GM12878 (cell line): ENCODE results near the gene TCF15. TPM values are rescaled to one million over a fixed set of nuclear protein-coding genes. Genes with fewer than 3 reads are reported as not detected.

ENCODE experiments used
- ATAC-seq: fragments of 200-7000 bp; cut with Tn5 transposase; 3 replicates; pipeline ENCODE4 v1.9.1; 2020; ENCODE audit warnings: mild to moderate bottlenecking, moderate library complexity
- BruUV-seq: library from RNA; stranded (reverse); fragments of 400-500 nt; replicated peaks from 2 replicates; lab custom pipeline; 2021; lab: Mats Ljungman, UMichigan
- CTCF ChIA-PET: fragments of 300-600 bp; sonication (Branson Sonifier 250); formaldehyde crosslinking; extraction: SDS; loops from one replicate; lab custom pipeline; 2021; ENCODE audit warnings: inconsistent platforms; lab: Yijun Ruan, JAX
- POLR2A ChIA-PET: fragments of 350-600 bp; formaldehyde crosslinking; extraction: SDS; loops from one replicate; lab custom pipeline; 2021; ENCODE audit warnings: inconsistent platforms; lab: Charles Lee
- RAD21 ChIA-PET: fragments of 300-600 bp; sonication (Branson Sonifier 250); formaldehyde crosslinking; loops from one replicate; lab custom pipeline; 2023; ENCODE audit warnings: antibody characterized with exemption; ENCODE audit not compliant: unreplicated experiment; lab: Charles Lee
- SMC1A ChIA-PET: fragments of 300-600 bp; sonication (Branson Sonifier 250); formaldehyde crosslinking; loops from one replicate; lab custom pipeline; 2023; ENCODE audit not compliant: unreplicated experiment, uncharacterized antibody; lab: Charles Lee
- DNase-seq: peaks from one replicate; pipeline ENCODE4 v3.0.0-alpha.2; 2011; ENCODE audit warnings: low read depth, low spot score
- FAIRE-seq: peaks from 3 replicates; lab custom pipeline; 2011; peaks lifted over from hg19 to GRCh38; lab: Jason Lieb, UNC
- H2AFZ ChIP-seq: 2 replicates; pipeline ENCODE4 v1.6.0; 2011; ENCODE audit warnings: low read depth, low read length, control low read depth; ENCODE audit not compliant: control insufficient read depth
- H3K27ac ChIP-seq: 2 replicates; pipeline ENCODE4 v1.5.1; 2011; ENCODE audit warnings: control low read depth; ENCODE audit not compliant: control insufficient read depth, insufficient read depth
- H3K27me3 ChIP-seq, 2 experiments: replicated peaks in 1 of 2; 2 replicates each; pipeline versions ENCODE4 v1.6.0 to v1.6.1; 2011; ENCODE audit warnings: low read length in 1 of 2; ENCODE audit not compliant: control insufficient read depth in 2 of 2, insufficient read depth in 2 of 2
- H3K36me3 ChIP-seq, 2 experiments: 2 replicates each; pipeline ENCODE4 v1.5.1; 2011; ENCODE audit warnings: low read length in 1 of 2; ENCODE audit not compliant: control insufficient read depth in 2 of 2, insufficient read depth in 2 of 2
- H3K4me1 ChIP-seq: 2 replicates; pipeline ENCODE4 v1.6.1; 2011; ENCODE audit warnings: mild to moderate bottlenecking, low read length, moderate library complexity, mixed read lengths; ENCODE audit not compliant: control insufficient read depth, insufficient read depth
- H3K4me2 ChIP-seq: 2 replicates; pipeline ENCODE4 v1.6.0; 2011; ENCODE audit warnings: control low read depth; ENCODE audit not compliant: control insufficient read depth, insufficient read depth
- H3K4me3 ChIP-seq: fragments of 200-600 bp; sonication (generic); 2 replicates; pipeline ENCODE4 v1.5.1; 2016
- H3K79me2 ChIP-seq: 2 replicates; pipeline ENCODE4 v1.6.0; 2011; ENCODE audit warnings: low read length; ENCODE audit not compliant: control insufficient read depth, insufficient read depth
- H3K9ac ChIP-seq: 2 replicates; pipeline ENCODE4 v1.8.0; 2011; ENCODE audit warnings: low read length, control low read depth, mixed read lengths; ENCODE audit not compliant: control insufficient read depth, insufficient read depth
- H3K9me3 ChIP-seq: replicated peaks from 3 replicates; pipeline ENCODE4 v1.5.1; 2011; ENCODE audit warnings: mild to moderate bottlenecking, low read length; ENCODE audit not compliant: control insufficient read depth, insufficient read depth
- H4K20me1 ChIP-seq: 2 replicates; pipeline ENCODE4 v1.6.0; 2011; ENCODE audit not compliant: control insufficient read depth, insufficient read depth
- CTCF ChIP-seq, 3 experiments: IDR thresholded peaks in 2 of 3; conservative IDR thresholded peaks in 1 of 3; 2 replicates each; pipeline ENCODE4 v1.5.1; 2011; ENCODE audit warnings: low read depth in 3 of 3, low read length in 3 of 3, mild to moderate bottlenecking in 3 of 3, control low read depth in 2 of 3, moderate library complexity in 2 of 3, inconsistent platforms in 1 of 3, mixed read lengths in 1 of 3; ENCODE audit not compliant: control insufficient read depth in 2 of 3, insufficient read depth in 1 of 3; ENCODE audit errors: extremely low read depth in 1 of 3
- ETV6 ChIP-seq, 2 experiments: fragments of 450-650 bp in 1 of 2; IDR thresholded peaks in 1 of 2; conservative IDR thresholded peaks in 1 of 2; 2 replicates each; pipeline ENCODE4 v1.6.1; 2014; ENCODE audit warnings: antibody characterized with exemption in 1 of 2, borderline replicate concordance in 1 of 2, low read depth in 1 of 2, mild to moderate bottlenecking in 1 of 2, moderate library complexity in 1 of 2
- GABPA ChIP-seq: IDR thresholded peaks from 2 replicates; pipeline ENCODE4 v1.6.1; 2014; ENCODE audit warnings: antibody characterized with exemption, low read depth, mild to moderate bottlenecking, inconsistent platforms
- REST ChIP-seq: IDR thresholded peaks from 2 replicates; pipeline ENCODE4 v1.6.1; 2012; ENCODE audit warnings: mild to moderate bottlenecking, low read depth, low read length
- SMAD5 ChIP-seq: IDR thresholded peaks from 2 replicates; pipeline ENCODE4 v1.6.1; 2016; ENCODE audit warnings: antibody characterized with exemption, low read depth
- TAF1 ChIP-seq: IDR thresholded peaks from 2 replicates; pipeline ENCODE4 v1.6.1; 2011; ENCODE audit warnings: mild to moderate bottlenecking, low read depth, low read length, borderline replicate concordance
- ZBTB11 ChIP-seq: fragments of 450-650 bp; formaldehyde crosslinking; IDR thresholded peaks from 2 replicates; pipeline ENCODE4 v1.5.0; 2022; ENCODE audit warnings: mild to moderate bottlenecking, missing genetic modification characterization
- ZNF274 ChIP-seq: IDR thresholded peaks from one replicate; pipeline ENCODE4 v1.8.0; 2011; ENCODE audit not compliant: insufficient read length, insufficient read depth
- WGBS: methylation state at CpG from one replicate; pipeline ENCODE4 v1.1.6; 2016; ENCODE audit warnings: low lambda C conversion rate; ENCODE audit not compliant: insufficient replicate concordance, insufficient coverage; ENCODE audit errors: missing lambda C conversion rate; 5-methylcytosine and 5-hydroxymethylcytosine counted together
- in situ Hi-C: fragments of 300-500 bp; cut with MboI; formaldehyde crosslinking; loops from 9 replicates; pipeline ENCODE4 v1.14.3; 2018; ENCODE audit warnings: mixed read lengths
- intact Hi-C: fragments of 100-400 bp; cut with micrococcal nuclease; formaldehyde crosslinking; loops from one replicate; pipeline ENCODE4 v1.14.2; 2022; ENCODE audit not compliant: unreplicated experiment
- polyA plus RNA-seq, 11 experiments: library from polyadenylated mRNA; depleted of rRNA in 4 of 11; unstranded in 6 of 11; stranded (reverse) in 5 of 11; fragments of >200 nt; fragmentation: Nextera tagmentation in 4 of 11; fragmentation: Illumina TruSeq in 1 of 11; extraction: Ambion mirVana in 4 of 11; extraction: Trizol in 1 of 11; gene quantifications; 1 replicate in 1 of 11; 2 replicates in 10 of 11; pipeline versions ENCODE4 v1.2.1 to v1.2.3, GENCODE V29; 2011 to 2016; ENCODE audit warnings: inconsistent platforms in 2 of 11, missing spikeins in 2 of 11, low read depth in 1 of 11
- total RNA-seq, 4 experiments: library from RNA; depleted of rRNA in 3 of 4; stranded (reverse); fragments of >200 nt in 3 of 4; fragmentation: Illumina TruSeq in 1 of 4; extraction: Trizol in 1 of 4; gene quantifications; 2 replicates each; pipeline versions ENCODE4 v1.2.1 to v1.2.3, GENCODE V29; 2013 to 2021
- TF ChIP-seq, protein P1 (sequence below): fragments of 450-650 bp; formaldehyde crosslinking; IDR thresholded peaks from 2 replicates; pipeline ENCODE4 v1.4.0; 2022; ENCODE audit warnings: mild to moderate bottlenecking, moderate library complexity

Gene TCF15
- total and polyA plus RNA-seq, 10 of the 15 experiments (the other 5 are each of a cell fraction or from before 2014, with no cell fraction given), result 0.08 TPM; not detected in 9

GRCh38 chr20:611047-611842, 1.1 kb upstream of the TCF15 start:
- peaks cover 14 to 26% of the 10 kb centered on the region in 2 experiments for H3K27me3 ChIP-seq
- no TSS peak for BruUV-seq
- intact Hi-C loops, result no loop called here
- no peak for TF ChIP-seq ETV6 (conservative IDR thresholded peaks at IDR 0.05 in 1 of 2, IDR thresholded peaks at IDR 0.05 in 1 of 2; ENCODE audit: borderline replicate concordance in 1 of 2, low read depth in 1 of 2)
- no peak for TF ChIP-seq GABPA
- no peak for TF ChIP-seq REST
- TF ChIP-seq CTCF (IDR thresholded peaks at IDR 0.05 in 2 of 3, conservative IDR thresholded peaks at IDR 0.05 in 1 of 3; ENCODE audit: control insufficient read depth in 2 of 3, extremely low read depth in 1 of 3, insufficient read depth in 1 of 3, low read depth in 3 of 3, low read length in 3 of 3), result no peak
- TF ChIP-seq, protein P1, sequence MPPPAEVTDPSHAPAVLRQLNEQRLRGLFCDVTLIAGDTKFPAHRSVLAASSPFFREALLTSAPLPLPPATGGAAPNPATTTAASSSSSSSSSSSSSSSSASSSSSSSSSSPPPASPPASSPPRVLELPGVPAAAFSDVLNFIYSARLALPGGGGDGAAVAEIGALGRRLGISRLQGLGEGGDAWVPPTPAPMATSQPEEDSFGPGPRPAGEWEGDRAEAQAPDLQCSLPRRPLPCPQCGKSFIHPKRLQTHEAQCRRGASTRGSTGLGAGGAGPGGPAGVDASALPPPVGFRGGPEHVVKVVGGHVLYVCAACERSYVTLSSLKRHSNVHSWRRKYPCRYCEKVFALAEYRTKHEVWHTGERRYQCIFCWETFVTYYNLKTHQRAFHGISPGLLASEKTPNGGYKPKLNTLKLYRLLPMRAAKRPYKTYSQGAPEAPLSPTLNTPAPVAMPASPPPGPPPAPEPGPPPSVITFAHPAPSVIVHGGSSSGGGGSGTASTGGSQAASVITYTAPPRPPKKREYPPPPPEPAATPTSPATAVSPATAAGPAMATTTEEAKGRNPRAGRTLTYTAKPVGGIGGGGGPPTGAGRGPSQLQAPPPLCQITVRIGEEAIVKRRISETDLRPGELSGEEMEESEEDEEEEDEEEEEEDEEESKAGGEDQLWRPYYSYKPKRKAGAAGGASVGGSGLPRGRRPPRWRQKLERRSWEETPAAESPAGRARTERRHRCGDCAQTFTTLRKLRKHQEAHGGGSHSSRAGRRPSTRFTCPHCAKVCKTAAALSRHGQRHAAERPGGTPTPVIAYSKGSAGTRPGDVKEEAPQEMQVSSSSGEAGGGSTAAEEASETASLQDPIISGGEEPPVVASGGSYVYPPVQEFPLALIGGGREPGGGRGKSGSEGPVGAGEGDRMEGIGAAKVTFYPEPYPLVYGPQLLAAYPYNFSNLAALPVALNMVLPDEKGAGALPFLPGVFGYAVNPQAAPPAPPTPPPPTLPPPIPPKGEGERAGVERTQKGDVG (CRISPR knock-in tag), result no peak
- TF ChIP-seq ZBTB11 (CRISPR knock-in tag), result no peak
- TF ChIP-seq SMAD5, result no peak
- TF ChIP-seq ZNF274, result no peak
- no peak for TF ChIP-seq TAF1

More at GRCh38 chr20:611047-611842, 1.1 kb upstream of the TCF15 start:
- FAIRE-seq, result no peak
- H3K9ac ChIP-seq, result no peak overlapping the region
- CTCF ChIA-PET, result interaction anchor here (0.6 kb wide), 2 partner anchors 45 to 56 kb away, joined by 3 read pairs; no protein-coding TSS in a partner anchor
- POLR2A ChIA-PET, result no interaction called here
- no peak overlapping the region for H3K27ac ChIP-seq
- no peak for DNase-seq
- no peaks in the 10 kb centered on the region for H3K36me3 ChIP-seq
- peaks cover 6% of the 10 kb centered on the region for H3K4me1 ChIP-seq
- H2AFZ ChIP-seq, result no peak overlapping the region
- H4K20me1 ChIP-seq, result no peaks in the 10 kb centered on the region
- RAD21 ChIA-PET, result no interaction called here
- WGBS, result 17% methylated on average over 24 of the region's 24 CpGs
- in situ Hi-C loops, result no loop called here
- ATAC-seq, result no peak
- H3K4me2 ChIP-seq, result no peak overlapping the region
- H3K4me3 ChIP-seq, result no peak overlapping the region
- H3K9me3 ChIP-seq, result no peaks in the 10 kb centered on the region
- no peaks in the 10 kb centered on the region for H3K79me2 ChIP-seq
- SMC1A ChIA-PET, result no interaction called here
